Astrocyte (in vitro differentiated cells and primary cell): ENCODE results near the gene KRTAP5-6.

Experiments
- EZH2 ChIP-seq: IDR thresholded peaks from 2 replicates; pipeline ENCODE4 v1.6.1; 2012; ENCODE audit warnings: mild to moderate bottlenecking, low read length, inconsistent platforms; ENCODE audit not compliant: insufficient read depth
- TF ChIP-seq, protein P1 (sequence below): IDR thresholded peaks from 2 replicates; pipeline ENCODE4 v1.5.1; 2011; ENCODE audit warnings: low read depth, mild to moderate bottlenecking, inconsistent platforms, low read length, moderate library complexity; ENCODE audit not compliant: insufficient read depth

DNA sequence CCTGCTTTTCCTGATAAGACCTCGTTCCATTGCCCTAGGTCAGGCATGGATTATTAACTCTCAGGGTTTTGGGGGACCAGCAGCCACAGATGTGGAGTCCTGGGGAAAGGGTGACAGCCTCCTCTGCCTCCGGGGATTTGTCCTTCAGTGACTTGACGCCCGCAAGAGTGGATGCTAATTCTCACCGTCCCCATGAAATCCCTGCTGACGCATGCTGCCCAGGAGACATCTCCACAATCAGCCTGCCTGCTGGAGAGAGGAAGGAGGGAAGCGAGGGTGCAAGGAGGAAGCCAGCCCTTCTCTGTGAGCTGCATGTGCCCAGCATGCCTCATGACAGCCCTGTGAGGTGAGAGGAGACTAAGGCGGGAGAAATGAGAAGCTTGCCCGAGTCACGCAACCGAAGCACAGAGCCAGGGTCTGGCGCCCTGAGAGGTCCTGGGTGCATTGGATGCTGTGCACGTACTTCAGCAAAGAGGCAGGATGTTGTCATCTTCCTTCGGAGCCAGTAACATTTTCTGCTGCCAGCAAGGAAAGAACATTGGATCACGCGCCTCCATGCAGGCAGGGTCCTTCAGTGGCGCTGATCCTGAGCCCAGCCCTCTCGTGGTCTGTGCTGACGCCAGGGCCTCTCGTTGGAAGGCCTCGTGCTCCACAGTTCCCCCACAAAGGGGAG lies 27.3 kb upstream of the KRTAP5-6 start:
- TF ChIP-seq, protein P1, sequence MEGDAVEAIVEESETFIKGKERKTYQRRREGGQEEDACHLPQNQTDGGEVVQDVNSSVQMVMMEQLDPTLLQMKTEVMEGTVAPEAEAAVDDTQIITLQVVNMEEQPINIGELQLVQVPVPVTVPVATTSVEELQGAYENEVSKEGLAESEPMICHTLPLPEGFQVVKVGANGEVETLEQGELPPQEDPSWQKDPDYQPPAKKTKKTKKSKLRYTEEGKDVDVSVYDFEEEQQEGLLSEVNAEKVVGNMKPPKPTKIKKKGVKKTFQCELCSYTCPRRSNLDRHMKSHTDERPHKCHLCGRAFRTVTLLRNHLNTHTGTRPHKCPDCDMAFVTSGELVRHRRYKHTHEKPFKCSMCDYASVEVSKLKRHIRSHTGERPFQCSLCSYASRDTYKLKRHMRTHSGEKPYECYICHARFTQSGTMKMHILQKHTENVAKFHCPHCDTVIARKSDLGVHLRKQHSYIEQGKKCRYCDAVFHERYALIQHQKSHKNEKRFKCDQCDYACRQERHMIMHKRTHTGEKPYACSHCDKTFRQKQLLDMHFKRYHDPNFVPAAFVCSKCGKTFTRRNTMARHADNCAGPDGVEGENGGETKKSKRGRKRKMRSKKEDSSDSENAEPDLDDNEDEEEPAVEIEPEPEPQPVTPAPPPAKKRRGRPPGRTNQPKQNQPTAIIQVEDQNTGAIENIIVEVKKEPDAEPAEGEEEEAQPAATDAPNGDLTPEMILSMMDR: no peak
- TF ChIP-seq EZH2: no peak
